HG03060 (cell line): Measurements from ENCODE around the gene METTL22.
A peak's percentile ranks its signal among the peaks of the same experiment; 100 is the strongest.
"Not testable (repeated sequence)": the region's sequence is repeated elsewhere in the genome, so short reads cannot be mapped to it uniquely, and the experiment has no call there.

Experiments used
- ATAC-seq: cut with Tn5 transposase; IDR thresholded peaks from one replicate; pipeline ENCODE4 v1.9.1; 2021; ENCODE audit warnings: low read depth, moderate number of reproducible peaks; ENCODE audit not compliant: unreplicated experiment

METTL22 gene

DNA sequence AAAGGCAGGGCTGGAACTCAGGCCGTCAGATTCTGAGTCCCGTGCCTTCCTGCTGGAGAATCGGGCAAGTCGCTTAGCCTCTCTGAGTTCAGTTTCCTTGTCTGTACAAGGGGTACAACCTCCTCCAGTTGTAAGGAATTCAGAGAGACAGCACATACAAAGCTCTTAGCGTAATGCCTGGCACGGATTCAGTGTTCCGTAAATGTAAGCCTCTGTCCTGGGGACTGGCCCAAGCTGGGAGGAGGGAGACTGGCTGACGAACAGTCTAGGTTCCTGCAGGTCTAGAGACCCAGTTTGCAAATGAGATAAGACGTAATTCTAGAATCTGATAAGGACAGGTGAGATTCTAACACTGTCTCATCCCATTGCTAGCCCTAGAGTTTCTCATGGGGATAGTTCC, 9.9 kb downstream of the METTL22 start:
- no peak for ATAC-seq

DNA sequence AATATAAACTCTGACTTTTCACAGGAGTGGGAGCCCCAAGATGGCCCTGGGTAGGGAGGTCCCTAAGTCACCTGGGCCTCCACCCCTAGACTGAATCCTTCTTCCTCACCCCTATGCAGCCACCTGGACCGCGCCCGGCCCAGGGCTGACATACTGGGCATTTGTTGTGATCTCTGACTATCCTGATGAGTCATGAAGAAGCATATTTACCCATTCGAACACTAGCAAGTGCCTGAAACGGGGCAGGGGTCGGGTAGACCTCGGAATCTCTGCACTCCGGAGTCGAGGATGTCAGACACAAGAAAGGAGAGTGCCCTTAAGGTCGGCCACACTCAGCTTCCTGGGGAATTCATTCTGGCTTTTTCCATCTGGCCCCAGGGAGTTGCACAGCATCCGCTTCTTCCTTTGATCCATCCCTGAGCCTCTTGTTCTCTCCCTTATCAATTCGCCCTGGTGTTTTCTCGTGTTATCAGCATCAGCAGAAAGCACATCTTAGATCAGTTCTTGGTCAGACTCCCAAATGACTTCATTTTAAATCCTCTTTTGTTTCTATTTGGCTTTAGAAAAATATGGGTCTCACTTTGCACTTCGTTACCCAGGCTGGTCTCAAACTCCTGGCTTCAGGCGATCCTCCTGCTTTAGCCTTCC, 10.4 kb downstream of the METTL22 start:
- no peak for ATAC-seq

DNA sequence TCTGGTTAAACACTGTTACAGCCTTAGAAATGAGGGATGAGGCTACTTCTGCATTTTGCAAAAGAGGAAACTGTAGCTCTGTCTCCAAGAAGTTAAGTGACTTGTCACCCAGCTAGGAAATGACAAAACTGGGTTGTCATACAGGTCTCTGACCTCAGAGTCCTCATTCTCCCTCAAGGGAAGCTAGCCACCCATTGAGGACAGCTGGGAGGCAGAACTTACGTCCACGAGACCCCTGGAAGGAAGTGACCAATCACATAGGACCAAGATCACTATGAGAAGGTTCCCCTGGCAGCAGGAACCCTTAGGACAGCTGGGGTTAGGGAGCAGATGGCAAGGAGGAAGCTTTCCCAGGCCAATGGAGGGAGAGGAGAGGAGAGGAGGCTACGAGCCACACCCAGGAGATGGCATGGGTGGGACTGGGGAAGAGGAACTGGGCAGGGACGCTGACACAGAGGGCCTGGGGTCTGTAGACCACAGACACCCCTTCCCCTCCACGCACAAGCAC, 11.2 kb downstream of the METTL22 start:
- no peak for ATAC-seq

DNA sequence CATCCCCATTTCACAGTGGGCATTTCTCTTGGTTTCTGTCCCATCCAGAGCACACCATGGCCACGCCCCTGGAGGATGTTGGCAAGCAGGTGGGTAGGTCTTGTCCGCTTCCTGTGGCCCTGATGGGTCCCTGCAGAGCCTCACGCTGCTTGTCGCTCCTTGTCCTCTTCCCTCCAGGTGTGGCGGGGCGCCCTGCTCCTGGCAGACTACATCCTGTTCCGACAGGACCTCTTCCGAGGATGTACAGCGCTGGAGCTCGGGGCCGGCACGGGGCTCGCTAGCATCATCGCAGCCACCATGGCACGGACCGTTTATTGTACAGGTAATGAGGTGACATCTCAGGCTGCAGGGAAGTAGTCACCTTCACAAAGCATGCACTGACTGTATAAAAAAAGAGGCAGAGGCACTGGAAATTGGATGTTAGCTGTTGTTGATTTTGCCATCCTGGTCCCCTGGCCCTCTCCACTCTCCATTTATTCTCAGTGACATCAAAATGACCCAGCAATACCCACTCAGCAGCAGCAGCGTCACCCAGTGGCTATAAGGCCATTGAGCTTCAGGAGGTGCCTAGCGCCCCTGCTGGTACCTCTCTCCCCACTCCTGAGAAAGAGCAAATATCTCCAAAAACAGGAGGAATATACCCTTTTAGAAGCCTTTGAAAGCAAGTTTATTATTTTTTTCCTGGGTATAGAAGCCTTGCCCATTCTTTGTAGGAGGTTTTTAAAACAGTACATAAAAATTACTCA, 13.7 kb downstream of the METTL22 start:
- no peak for ATAC-seq

DNA sequence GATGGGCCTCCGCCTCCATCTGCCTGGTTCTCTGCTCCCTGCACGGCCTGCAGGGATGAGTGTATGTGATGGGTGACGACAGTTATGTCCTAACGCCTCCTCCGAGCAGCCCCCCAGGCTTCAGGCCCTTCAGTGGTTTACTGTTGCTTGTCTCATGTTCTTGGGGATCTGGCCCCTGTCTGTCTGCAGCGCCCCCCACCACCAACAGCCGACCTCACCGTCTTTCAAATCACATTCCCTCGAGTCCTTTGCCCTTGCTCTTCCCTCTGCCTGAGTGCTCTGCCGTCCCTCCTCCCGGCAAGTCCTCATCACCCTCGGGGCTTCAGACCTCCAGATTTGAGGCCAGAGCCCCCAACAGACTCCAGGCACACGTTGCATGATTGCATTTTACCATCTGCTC, 18.2 kb downstream of the METTL22 start:
- ATAC-seq, result no peak

DNA sequence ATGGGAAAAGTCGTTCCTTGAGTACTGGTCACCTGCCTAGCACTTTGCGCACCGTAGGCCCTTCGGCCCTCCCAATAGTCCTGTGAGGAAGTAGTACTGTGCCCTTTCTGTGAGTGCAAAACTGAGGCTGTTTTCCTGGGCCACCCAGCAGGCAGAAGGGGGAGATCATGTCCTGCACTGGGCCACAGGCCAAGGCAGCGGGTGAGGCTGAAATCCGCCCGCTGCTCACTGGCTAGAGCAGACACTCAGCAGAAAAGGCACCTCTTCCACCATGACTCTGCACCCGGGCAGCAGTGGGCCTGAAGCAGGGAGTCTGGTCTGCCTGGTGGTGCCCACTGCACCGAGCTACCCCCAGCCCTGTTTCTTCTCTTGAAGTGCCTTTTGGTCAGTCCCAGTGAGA, 20.2 kb downstream of the METTL22 start:
- ATAC-seq, result no peak

DNA sequence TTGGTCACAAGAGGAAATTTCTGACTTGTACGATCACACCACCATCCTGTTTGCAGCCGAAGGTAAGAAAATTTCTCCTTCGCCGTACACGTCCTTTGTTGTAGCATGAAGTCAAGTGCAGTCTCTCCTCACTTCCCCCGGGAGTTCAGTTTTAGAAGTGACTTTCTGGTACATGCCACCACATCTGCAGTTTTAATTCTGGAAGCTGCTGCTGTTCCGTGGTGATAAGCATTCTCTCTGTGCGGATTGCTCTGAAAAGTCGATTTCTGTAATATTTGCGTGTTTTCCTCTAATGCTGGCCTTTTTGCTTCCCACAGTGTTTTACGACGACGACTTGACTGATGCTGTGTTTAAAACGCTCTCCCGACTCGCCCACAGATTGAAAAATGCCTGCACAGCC, 20.6 kb downstream of the METTL22 start:
- ATAC-seq, result no peak

DNA sequence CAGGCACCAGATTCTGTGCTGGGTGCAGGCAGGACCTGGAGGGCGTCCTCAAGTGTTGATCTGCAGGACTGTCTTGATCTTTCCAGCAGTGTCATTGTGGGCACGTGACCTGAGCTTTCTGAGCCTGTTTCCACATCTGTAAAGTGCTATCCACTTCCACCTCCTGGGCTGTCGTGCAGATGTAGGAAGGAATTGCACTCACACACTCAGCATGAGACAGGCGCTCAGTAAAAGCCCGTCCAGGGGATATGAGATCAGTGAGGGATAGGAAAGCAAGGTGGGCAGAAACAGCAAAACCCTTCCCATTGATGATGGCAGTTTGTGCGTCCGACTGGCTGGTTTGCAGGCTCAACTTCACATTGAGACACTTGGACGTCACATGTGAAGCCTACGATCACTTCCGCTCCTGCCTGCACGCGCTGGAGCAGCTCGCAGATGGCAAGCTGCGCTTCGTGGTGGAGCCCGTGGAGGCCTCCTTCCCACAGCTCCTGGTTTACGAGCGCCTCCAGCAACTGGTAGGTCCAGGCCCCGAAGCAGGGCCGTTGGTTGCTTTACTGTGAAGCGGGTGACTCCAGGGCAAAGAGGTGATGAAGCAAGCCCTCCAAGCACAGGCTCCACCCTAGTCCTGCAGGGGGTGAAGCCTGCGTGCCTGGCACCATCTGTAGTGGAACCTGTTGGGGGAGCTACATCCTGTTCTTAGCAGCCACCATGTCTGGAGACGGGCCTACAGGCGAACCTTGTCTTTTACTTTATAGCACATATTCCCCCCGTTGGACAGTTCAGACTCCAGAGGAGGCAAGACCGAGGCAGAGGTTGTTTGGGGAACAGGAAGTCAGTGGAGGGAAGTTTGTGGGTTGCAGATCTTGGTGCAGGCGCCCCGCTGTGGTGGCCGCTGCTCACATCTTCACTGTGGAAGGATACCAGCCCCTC, 23.0 kb downstream of the METTL22 start:
- ATAC-seq, result no peak

DNA sequence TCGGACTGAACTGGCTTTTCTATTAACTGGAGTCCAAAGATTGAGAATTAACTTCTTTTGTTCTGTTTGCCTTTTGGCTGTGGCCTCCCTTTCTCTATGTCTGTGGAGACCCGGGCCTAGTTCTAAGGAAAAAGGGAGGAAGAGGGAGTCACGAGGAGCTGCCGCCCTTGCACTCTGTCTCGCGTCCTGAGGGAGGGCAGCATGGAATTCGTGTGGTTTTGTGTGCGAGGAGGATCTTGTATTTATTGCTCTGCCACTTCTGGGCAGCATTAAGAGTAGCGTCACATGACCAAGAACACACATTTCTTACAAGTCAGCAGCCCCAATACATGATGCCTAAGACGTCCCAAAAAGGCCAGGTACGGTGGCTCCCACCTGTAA, 23.6 kb downstream of the METTL22 start:
- ATAC-seq, result no peak

DNA sequence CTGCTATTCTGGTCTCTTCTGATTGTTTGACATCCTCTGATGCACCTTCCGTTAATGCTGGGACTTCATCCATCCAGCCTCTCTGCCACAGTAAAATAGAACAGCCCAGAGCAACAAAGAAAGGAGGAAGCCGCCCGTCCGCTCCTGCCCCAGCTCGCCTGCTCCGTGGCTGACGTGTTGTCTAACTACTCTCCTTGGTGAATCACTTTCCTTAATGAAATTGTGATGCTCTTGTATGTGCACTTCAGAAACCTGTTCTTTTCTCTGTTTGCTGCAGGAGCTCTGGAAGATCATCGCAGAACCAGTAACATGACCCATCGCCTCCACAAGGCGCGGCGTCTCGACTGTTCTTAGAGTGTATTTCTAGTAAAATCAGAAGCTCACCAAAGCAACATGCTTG, 24.3 kb downstream of the METTL22 start:
- no peak for ATAC-seq

DNA sequence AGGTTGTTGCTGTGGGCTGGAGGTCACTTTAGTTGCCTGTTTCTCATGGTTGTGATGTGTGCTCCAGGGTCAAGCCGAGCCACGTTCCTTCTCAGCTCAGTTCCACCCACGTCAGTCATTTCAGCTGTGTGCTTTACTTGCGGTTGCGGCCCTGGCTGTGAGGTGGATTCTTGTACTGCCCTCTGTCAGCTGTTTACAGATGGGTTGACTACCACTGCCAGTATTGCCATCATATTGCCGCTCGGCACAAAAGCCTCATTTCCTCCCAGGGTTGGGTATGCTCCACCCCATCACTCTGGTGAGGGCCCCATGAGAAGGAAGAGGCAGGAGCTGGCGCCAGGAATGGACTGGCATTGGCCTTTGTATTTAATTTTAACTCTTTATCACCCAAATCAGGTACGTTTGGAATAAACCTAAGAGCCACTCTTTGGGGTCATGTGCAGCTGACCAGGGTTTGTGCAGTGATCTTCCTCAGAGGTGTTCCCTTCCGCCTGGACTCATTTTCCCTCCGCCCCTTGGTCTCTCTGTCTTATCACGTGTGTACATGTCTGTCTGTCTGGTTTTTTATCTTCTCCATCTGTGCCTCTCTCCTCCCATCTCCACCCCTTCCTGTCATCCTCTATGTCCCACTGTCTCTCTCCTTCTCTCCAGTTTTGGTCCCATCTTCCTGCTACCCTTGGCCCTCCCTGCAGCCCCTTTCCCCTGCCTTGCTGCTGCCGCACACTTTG, 25.0 kb downstream of the METTL22 start:
- no peak for ATAC-seq

DNA sequence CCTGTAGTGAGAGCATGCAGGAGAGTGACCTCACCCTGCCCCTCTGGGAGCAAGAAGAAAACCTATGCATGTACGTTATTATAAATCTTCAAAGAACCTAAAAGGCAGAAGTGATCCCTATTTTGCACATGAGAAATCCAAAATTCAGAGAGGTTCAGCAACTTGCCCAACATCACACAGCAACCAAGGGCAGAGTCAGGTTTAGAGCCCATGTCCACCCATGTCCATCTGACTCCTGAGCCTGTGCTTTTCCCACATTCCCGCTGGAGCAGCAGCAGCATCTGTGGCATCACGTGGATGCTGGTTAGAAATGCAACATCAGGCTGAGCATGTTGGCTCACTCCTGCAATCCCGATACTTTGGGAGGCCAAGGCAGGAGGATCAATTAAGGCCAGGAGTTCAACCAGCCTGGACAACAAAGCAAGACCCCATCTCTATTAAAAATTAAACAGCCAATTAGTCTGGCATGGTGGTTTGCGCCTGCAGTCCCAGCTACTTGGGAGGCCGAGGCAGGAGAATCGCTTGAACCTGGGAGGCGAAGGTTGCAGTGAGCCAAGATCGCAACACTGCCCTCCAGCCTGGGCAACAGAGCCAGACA, 26.3 kb downstream of the METTL22 start:
- no peak for ATAC-seq

DNA sequence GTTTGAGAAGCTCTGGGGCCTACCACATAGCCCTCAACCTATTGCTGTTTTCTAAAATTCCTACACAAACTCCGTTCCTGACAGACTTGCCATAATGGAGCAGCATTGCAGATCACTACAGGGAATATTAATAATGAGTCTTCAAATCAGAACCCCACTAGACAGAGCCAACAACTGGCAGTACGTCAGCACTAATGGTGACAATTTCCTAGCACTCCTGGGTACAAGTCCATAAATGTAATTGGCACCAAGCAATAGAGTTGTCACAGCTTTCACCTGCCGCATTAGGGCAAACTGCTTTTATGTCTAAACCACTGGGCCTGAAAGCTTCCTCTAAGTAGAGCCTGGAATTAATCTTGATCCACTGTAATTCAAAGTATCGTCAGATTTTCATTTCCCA, 27.4 kb downstream of the METTL22 start:
- ATAC-seq, result no peak

DNA sequence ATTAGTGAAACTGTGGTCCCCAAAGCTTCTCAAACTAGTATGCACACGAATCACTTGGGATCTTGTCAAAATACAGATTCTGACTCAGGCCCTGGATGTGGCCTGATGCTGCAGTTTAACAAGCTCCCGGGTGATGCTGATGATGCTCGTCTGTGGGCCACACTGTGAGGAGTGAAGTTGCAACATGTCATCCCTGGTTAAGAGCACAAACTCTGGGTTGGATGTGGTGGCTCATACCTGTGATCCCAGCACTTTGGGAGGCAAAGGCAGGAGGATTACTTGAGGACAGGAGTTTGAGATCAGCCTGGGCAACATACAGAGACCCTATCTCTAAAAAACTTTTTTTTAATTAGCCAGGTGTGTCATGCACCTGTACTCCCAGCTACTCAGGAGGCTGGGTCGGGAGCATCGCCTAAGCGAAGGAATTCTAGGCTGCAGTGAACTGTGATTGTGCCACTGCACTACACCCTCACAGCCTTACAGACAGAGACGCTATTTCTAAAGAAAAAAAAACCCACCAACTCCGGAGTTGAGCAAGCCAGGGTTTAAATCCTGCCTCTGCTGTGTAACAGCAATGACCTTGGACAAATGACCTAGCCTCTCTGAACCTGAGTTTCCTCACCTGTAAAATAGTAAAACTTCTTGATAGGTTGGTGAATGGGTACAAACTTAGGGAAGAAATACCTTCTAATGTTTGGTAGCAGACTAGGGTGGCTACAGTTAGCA, 28.5 kb downstream of the METTL22 start:
- no peak for ATAC-seq

DNA sequence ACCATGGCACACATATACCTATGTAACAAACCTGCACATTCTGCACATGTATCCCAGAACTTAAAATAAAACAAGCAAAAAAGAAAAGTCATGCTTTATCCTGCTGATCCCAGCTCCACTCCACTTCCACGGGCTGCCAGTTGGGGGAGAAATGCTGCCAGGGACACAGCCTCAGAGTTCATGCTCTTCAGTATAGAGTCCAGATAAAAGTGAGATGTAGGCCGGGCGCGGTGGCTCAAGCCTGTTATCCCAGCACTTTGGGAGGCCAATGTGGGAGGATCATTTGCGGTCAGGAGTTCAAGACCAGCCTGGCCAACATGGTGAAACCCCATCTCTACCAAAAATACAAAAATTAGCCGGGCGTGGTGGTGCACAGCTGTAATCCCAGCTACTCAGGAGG, 30.5 kb downstream of the METTL22 start:
- not testable (repeated sequence) for ATAC-seq

DNA sequence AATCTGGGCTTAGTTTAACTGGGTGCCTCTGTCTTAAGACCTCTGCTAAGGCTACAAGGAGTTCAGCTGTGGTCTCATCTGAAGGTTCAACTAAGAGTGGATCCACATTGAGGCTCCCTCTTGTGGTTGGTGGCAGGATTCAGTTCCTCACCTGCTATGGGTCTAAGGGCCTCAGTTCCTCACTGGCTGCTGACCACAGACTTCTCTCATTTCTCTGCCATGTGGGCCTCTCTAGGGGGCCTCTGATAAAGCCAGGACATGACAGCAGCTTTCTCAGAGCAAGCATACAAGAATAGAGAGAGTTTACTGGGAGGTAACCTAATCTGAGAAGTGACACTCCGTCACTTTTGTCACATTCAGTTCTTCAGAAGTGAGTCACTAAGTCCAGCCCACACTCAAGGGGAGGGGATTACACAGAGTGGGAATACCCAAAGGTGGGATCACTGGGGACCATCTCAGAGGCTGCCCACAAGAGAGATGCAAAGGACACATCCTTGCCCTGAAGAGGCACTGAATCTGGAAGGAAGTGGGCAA, 33.8 kb downstream of the METTL22 start:
- peak; percentile 53 for ATAC-seq

DNA sequence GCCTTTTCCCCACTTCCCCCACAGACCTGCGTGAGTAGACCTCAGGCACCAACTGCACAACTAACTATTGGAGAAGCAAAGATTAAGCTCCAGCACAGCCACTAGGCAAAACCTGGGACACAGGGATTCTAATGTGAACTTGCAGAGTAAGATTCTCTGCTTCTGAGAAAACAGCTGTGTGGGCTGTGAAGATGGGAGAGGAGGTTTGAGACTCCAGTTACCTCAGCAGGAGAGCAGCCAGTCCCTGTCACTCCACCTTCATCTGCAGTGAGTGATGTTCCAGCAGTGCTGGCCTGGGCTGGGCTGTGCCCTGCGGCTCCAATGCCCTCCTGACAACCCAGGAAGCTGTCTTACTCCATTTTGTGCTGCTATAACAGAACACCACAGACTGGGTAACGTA, 34.9 kb downstream of the METTL22 start:
- no peak for ATAC-seq

DNA sequence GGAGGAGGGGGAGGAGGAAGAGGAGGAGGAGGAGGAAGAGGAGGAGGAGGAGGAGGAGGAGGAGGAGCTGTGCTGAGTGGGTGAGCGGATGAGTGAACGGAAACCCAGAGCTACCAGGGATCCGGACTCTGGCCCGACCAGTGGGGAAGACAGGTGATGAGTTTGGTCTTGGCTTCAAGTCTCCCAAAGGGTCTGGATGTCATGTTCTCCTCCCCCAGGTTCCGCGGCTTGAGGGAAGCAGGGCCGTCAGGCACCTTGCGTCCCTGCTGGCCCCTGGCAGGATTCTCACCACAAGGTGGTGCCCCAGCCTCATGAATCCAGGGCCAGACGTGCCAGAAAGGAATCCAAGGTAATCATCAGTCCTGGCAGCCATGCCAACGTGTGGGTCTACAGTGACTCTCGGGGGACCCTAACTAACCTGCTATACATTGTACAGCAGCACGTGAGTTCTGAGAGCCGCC, 39.4 kb downstream of the METTL22 start:
- ATAC-seq, result no peak

DNA sequence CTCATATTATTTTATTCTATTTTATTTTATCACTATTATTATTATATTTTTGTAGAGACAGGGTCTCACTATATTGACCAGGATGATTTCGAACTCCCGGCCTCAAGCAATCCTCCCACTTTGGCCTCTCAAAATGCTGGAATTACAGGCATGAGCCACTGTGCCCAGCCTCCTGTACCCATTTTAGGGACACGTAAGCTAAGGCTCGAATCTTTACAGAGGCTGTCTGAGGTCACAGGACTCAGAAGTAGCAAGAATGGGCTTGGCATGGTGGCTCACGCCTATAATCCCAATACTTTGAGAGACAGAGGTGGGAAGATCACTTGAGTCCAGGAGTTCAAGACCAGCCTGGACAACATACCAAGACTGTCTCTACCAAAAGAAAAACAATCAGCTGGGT, 40.2 kb downstream of the METTL22 start:
- ATAC-seq, result no peak
